Suppressor macrophage treated with lipopolysaccharide for 4 hours (primary cell): ENCODE results near the gene ULK4.
"Not testable (repeated sequence)": the region's sequence is repeated elsewhere in the genome, so short reads cannot be mapped to it uniquely, and the experiment has no call there.

ENCODE experiments used
- DNase-seq: peaks from one replicate; pipeline ENCODE4 v3.0.0-alpha.2; 2020

ULK4 gene

GRCh38 chr3:41956574-41956973 is 5.3 kb downstream of the ULK4 start:
- no peak for DNase-seq

GRCh38 chr3:41955192-41955591 is 6.7 kb downstream of the ULK4 start:
- DNase-seq, result no peak

- DNase-seq, result no peak
These were observed 18.5 kb downstream of the ULK4 start for GRCh38 chr3:41943311-41943843.

GRCh38 chr3:41940393-41940792 is 21.5 kb downstream of the ULK4 start:
- DNase-seq, result no peak

DNA sequence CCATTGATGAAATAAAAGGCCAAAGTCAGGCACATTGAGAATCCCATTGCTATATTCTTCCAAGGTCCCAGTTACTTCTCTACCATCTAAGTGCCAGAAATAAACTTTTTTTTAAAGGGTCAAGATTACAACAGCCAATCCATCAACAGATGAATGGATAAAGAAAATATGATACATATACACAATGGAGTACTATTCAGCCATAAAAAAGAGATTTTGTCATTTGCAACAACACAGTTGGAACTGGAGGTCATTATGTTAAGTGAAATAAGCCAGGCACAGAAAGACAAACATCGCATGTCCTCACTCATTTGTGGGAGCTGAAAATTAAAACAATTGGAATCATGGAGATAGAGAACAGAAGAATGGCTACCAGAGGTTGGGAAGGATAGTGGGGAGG is 25.5 kb downstream of the ULK4 start:
- DNase-seq, result no peak

DNA sequence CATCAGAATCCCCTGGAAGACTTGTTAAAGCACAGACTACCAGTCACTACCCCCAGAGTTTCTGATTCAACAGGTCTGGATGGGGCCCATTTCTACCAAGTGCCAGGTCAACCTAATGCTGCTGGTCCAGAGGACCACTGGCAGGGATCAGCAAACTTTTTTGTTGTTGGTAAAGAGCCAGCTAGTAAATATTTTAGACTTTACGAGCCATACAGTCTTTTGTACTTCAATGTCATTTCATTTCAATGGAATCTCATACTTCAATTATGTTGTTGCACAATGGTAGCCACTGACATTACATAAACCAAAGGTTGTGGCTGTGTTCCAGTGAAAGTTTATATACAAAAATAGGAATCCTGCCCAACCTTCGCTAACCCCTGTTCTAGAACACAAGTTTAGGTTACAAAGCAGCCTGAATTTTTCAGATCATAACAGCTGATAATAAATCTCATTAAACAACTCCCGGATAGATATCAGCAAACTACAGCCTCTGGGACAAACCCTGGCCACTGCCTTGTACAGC is 28.7 kb downstream of the ULK4 start:
- no peak for DNase-seq

DNA sequence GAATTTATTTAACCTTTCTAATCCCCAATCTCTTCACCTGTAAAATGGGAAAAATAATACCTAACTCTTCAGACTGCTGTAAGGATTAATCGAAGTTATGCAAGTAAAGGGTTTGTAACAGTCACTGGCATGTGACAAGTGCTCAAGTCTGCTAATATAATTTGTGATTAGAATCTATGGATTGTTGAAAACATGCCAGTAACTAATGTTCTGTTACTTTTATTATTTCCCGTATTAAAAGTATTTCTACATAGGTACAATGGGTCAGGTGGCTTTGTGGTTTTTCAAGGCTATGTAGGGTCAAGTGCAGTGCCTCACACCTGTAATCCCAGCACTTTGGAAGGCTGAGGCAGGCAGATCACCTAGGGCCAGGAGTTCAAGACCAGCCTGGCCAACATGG is 29.4 kb downstream of the ULK4 start:
- DNase-seq, result no peak

DNA sequence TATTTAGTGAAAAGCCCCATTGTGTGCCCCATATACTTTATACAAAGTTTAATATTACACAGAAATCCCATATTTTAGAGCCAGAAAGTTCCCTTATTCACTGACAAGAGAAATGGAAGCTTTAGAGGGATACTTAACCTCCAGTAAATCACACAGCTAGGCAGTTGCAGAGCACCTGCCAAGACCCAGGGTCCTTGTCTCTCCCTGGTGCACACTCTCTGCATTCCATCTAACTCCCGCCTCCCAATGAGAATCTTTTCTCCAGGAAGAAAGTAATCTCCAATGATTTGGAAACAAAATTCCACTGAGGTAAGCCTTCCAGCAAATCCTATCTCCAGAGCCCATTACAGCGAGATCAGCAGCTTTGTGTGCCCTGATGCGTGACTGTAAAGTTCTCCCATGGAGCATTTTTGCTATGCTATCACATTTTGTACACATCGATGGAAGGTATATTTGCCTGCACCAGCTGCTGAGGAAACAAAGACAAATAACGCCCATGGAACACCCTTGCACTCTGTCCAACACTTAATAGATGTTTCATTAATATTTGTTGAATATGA is 41.4 kb downstream of the ULK4 start:
- DNase-seq, result no peak

DNA sequence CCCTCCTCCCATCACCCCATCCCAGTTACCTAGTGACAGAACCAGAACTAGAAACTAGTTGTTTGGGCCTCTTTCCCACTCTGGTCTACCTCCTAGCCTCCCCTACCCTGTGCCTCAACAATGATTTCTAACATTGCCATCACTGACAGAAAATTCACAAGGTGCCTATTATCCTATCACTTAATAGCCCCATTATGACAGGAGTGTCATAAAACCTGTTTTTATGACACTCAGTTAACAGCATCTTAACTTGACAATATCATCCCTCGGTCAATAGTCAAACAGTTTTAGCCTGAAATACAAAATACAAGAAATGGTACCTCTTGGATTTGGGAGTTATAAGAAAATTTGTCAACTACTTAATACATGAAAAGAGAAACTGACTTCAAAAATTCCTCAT is 46.5 kb downstream of the ULK4 start:
- no peak for DNase-seq

- DNase-seq, result no peak
These were observed 49.6 kb downstream of the ULK4 start for GRCh38 chr3:41912280-41912679.

GRCh38 chr3:41907330-41908073 is 54.4 kb downstream of the ULK4 start:
- no peak for DNase-seq

GRCh38 chr3:41900265-41900664 is 61.6 kb downstream of the ULK4 start:
- DNase-seq, result peak; percentile 3

DNA sequence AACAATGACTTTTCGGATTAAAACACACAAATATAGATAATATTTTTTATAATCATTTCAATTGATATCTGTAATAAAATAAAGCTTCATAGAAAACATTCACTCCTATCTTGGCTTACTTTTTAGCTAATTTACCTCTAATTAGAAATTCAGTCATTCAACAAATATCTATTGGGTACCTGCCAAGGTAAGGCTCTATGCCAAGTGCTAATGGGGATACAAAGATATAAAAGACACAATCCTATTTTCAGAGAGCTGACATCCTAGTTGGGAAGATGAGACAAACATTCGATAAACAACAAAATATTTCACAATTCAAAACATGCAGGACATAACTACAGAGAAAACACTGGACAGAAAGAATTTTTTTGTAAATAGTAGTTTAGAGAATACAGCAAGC is 63.3 kb downstream of the ULK4 start:
- no peak for DNase-seq

- DNase-seq, result peak; percentile 34
These were observed 67.9 kb downstream of the ULK4 start for GRCh38 chr3:41893977-41894376.

GRCh38 chr3:41888368-41889076 is 73.4 kb downstream of the ULK4 start:
- DNase-seq, result no peak

GRCh38 chr3:41882956-41883355 is 78.9 kb downstream of the ULK4 start:
- DNase-seq, result no peak

- DNase-seq, result peak; percentile 61
These were observed 80.6 kb downstream of the ULK4 start for GRCh38 chr3:41881233-41881821.

GRCh38 chr3:41880387-41880786 is 81.5 kb downstream of the ULK4 start:
- DNase-seq, result no peak

DNA sequence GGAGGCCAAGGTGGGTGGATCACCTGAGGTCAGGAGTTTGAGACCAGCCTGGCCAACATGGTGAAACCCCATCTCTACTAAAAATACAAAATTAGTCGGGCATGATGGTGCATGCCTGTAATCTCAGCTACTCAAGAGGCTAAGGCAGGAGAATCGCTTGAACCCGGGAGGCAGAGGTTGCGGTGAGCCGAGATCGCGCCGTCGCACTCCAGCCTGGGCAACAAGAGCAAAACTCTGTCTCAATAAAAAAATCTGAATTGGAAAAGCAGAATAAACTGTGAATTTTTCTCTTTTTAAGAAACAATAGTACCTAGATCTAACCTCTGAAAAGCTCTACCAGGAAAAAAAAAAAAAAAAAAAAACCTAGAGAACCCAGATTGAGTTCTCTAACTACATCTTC is 84.2 kb downstream of the ULK4 start:
- DNase-seq, result not testable (repeated sequence)

DNA sequence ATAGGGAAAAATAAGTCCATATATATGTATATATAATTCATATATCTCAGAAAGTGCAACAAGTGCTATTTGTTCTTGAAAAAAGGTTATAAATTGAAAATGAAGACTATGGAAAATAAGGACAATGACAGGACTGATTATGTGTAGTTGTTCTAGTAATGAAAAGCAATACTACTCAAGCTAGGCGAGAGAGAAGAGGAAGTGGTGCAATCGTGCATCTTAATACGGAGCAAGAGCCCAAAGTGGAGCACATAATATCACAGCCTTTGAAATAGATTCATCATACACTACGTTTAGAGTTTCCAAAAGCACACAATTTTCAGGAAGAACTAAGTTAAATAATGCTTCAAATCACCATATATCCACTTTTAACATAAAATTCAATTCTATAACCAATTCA is 87.9 kb downstream of the ULK4 start:
- peak; percentile 1 for DNase-seq

DNA sequence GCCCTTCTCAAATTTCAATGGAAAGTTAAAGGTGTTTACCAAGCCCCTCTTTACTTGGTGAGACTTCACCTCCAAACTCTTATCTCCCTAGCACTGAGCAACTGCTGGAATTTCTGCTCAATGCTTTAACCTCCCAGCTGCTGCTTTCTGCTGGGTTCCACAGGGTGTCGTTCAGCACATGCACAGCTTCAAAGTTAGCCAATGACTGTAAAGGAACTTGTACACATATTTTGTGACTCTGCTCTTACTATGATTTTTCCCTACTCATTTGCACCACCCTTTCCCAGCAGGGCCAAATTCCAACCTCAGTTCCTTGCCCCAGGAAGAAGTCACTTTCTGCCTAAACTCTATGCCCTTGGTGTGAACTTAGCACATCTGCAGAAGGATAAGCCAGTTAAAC is 89.7 kb downstream of the ULK4 start:
- no peak for DNase-seq

- DNase-seq, result no peak
These were observed 94.4 kb downstream of the ULK4 start for GRCh38 chr3:41867533-41867932.

- DNase-seq, result no peak
These were observed 95.6 kb downstream of the ULK4 start for GRCh38 chr3:41866298-41866697.
